Panc1 (cell line): ENCODE results near the gene HOMER1.

Experiments
- POLR2AphosphoS5 ChIP-seq: IDR thresholded peaks from 2 replicates; pipeline ENCODE4 v1.6.1; 2012; ENCODE audit warnings: mild to moderate bottlenecking, low read depth, low read length, moderate library complexity
- REST ChIP-seq, 2 experiments: IDR thresholded peaks; 2 replicates each; pipeline ENCODE4 v1.6.1; 2011 to 2012; ENCODE audit warnings: low read depth in 2 of 2, control low read depth in 1 of 2, low read length in 1 of 2, mild to moderate bottlenecking in 1 of 2, moderate library complexity in 1 of 2; ENCODE audit not compliant: insufficient read depth in 1 of 2
- TCF7L2 ChIP-seq: IDR thresholded peaks from 2 replicates; pipeline ENCODE4 v1.6.1; 2011; ENCODE audit warnings: mild to moderate bottlenecking, low read depth, low read length, inconsistent platforms
- TF ChIP-seq, protein P1 (sequence below): fragments of 450-650 bp; IDR thresholded peaks from 2 replicates; pipeline ENCODE4 v1.5.1; 2017; ENCODE audit warnings: mild to moderate bottlenecking

DNA sequence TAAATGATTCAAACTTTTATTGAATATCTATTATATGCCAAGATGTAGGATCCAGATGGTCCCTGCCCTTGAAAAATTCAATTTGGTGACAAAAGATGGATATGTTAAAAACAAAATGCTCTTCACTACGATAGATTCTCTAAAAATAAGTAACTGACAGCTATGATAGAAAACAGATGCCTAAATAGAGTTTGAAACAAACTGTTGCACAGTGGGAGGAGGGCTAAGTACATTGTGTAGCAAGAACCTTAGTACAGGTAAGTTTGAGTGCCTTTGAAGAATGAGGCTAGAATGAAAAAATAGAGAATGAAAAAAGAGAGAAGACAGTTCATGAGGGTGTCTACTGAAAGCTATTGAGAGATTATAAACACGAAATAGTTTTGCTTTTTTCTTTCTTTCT is 54.3 kb downstream of the HOMER1 start:
- TF ChIP-seq, protein P1, sequence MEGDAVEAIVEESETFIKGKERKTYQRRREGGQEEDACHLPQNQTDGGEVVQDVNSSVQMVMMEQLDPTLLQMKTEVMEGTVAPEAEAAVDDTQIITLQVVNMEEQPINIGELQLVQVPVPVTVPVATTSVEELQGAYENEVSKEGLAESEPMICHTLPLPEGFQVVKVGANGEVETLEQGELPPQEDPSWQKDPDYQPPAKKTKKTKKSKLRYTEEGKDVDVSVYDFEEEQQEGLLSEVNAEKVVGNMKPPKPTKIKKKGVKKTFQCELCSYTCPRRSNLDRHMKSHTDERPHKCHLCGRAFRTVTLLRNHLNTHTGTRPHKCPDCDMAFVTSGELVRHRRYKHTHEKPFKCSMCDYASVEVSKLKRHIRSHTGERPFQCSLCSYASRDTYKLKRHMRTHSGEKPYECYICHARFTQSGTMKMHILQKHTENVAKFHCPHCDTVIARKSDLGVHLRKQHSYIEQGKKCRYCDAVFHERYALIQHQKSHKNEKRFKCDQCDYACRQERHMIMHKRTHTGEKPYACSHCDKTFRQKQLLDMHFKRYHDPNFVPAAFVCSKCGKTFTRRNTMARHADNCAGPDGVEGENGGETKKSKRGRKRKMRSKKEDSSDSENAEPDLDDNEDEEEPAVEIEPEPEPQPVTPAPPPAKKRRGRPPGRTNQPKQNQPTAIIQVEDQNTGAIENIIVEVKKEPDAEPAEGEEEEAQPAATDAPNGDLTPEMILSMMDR, result no peak
- TF ChIP-seq REST (IDR thresholded peaks at IDR 0.05; ENCODE audit: insufficient read depth in 1 of 2, low read depth in 2 of 2, low read length in 1 of 2), result no peak
- no peak for TF ChIP-seq POLR2AphosphoS5
- TF ChIP-seq TCF7L2, result no peak
